NOMO-1 treated with dmso at 0.1 percent for 144 hours (cell line): ENCODE results near the gene NDFIP2.

Experiments
- DNase-seq: peaks from one replicate; lab custom pipeline; 2025; ENCODE audit not compliant: unreplicated experiment; lab: John Stamatoyannopoulos, UW

Gene NDFIP2

DNA sequence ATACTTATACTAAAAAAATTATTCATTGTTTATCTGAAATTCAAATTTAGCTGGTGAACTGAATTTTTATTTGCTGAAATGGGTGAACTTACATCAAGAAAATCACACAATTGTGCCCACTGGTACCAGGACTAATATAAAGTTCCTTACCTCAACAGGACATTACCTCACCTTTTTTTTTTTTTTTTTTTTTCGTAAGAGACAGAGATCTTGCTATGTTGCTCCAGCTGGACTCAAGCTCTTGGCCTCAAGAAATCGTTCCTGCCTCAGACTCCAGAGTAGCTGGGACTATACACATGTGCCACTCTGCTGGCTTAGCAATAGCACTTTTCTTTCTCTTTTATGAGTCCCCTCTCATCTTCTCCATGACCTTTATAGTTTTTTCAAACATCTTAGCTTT is 22.5 kb upstream of the NDFIP2 start:
- DNase-seq: no peak

DNA sequence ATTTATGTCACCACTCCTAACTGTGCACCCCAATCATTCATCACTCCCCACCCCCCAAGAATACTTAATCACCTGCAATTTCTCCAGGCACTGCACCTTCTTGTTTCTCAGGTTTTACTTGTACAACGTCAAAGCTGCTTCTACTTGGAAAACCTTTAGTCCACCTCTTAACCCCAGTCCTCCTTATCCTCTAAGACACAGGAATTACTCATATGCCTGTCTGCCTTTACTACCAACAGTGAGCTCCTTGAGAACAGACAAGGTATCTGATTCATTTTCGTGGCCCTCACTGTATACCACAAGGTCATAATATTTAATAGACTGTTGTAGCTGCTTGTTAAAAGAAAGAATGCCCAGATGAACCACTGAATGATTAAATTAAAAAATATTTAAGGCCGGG is 21.0 kb upstream of the NDFIP2 start:
- DNase-seq: no peak

DNA sequence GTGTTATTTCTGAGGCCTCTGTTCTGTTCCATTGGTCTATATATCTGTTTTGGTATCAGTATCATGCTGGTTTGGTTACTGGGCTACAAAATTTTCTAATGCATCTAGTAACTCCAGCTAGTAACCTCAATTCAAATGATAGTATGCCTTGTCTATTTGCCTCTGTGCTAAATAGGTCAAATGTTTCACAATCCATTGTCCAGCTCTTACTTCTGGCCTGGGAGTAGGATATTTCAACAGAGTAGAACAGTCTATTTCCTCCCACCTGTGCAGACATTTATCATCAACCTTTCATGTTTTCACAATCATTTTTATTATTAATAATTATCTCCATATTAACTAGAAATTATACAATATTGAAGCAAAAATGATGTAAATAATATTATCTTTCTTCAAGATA is 18.1 kb upstream of the NDFIP2 start:
- no peak for DNase-seq

DNA sequence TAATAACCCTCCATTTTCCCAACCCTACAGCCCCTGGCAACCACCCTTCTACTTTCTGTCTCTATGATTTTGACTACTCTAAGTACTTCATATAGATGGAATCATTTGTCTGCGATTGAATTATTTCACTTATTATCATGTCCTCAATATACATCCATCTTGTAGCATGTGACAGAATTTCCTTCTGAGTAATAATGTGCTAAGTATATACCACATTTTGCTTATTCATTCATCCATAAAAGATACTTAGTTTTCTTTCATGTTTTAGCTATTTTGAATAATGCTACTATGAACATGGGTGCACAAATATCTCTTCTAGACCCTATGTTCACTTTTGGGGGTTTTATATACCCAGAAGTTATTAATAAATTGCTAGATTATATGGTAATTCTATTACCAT is 17.4 kb upstream of the NDFIP2 start:
- DNase-seq: no peak

DNA sequence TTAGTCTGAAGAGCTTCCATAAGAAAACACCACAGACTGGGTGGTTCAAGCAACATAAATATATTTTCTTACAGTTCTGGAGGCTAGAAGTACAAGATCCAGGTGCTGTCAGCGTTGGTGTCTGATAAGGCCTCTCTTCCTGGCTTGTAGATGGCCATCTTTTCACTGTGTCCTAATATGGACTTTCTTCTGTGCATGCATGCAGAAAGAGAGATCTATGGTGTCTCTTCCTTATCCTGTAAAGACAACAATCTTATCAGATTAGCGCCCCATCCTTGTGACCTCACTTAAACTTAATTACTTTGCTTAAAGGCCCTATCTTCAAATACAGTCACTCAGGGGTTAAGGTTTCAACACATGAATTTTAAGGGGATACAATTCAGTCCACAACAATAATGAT is 14.1 kb upstream of the NDFIP2 start:
- no peak for DNase-seq

DNA sequence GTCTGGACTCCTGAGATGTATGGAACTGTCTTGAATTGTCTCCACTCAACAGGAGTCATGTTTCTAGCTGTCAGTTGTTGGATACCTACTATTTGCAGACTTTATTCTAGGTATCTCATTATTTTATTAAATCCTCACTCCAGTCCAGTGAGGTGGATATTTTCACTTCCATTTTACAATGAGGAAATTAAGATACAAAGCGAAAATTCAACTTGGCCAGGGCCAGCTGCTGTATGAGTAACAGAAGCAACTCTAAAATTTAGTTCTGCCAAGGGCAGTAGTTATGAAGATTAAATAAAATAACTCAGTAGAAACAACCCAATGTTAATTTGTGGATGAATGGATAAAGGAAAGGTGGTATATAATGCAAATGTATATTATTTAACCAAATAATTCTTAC is 12.6 kb upstream of the NDFIP2 start:
- DNase-seq: no peak

DNA sequence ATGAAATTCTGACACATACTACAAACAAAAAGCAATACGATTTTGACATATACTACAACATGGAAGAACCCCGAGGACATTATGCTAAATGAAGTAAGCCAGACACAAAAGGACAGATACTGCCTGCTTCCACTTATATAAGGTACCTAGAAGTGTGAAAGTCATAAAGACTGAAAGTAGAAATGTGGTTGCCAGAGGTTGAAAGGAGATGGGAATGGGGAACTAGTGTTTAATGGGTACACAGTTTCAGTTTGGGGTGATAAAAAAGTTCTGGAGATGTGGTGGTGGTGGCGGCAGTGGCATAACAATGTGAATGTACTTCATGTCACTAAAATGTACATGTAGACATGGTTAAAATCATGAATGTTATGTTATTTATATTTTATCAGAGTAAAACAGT is 12.1 kb upstream of the NDFIP2 start:
- no peak for DNase-seq

DNA sequence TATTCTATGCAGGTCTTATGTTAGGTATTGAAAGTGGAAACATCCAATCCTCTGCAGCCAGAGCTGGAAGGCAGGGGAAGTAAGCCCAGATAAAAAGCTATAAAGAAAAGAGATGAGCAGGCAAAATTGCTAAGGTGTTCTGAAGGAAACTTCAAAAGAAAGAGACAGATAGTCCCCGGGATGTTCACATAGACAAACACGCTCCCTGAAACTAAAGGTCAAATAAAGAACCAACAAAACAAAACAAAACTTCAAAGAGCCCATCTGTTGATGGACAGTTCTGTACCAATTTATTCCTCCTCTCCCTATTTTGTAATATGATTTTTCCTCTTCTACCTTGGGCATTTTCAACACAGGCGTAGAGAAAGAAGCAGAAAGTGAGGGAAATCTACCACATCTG is 11.3 kb upstream of the NDFIP2 start:
- DNase-seq: no peak

DNA sequence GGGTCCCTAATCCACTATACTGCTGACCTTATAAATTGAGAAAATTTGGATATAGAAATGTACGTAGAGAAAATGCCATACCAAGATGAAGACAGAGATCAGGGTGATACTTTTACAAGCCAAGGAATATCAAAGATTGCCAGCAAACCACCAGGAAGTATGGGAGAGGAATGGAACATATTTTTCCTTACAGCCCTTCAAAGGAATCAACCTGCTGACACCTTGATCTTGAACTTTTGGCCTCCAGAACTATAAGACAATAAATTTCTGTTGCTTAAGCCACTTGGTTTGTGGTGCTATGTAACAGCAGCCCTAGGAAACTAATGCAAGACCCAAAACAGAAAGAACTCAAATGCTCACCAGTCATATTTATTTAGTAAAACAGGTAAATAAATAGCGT is 10.3 kb upstream of the NDFIP2 start:
- DNase-seq: no peak

DNA sequence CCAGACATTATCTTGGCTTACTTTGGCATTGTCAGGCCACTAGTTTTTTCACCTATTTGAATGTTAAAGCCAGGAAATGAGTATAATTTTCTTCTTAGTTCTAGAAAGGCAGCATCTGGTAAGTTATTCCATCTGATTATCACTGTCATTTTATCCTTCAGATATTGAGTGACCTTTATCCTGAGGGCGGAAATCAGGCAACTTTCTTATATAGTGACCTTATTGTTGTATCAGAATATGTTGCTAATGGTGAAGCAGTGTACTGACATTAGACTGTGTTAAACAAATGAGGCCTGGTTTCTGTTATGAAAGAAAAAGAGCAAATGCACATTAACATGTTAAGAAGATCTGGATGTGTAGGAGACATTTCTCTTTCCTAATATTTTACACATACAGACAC is 5.4 kb upstream of the NDFIP2 start:
- DNase-seq: no peak

DNA sequence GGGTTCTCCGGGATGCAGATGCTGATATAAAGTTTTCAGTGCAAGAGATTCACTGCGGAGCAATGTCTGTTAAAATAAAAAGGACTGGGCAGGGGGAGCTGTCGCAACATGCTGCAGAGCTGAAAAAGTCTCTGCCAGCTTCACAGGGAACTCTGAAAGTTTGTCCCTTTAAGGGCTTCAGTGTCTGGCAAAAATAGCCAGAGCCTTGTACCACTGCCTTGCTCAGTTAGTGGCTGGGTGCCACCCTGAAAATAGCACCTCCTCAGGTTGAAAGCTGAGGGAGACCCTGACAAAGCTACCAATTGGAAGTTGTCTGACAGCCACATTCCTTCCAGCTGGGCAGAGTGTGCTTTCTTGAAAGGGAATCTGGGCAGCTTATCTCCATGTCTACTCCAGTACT is 3.0 kb upstream of the NDFIP2 start:
- no peak for DNase-seq

DNA sequence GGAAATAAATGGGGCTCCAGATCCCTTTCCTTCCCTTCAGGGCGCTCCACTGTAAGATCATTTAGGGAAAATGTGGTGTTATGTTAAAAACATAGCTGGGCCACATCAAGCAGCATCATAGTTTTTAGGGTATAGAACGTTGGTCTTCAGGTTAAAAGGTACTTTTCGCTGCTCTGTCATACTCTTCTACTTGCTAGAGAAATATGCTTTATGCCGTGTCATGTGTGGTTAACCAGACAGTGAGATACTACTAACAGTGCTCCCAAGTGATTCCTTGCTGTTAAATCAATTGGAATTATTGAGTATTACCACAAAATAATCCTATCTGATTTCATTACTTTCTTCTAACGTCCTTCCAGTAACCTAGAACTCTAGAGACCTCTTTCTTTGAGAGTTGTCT is 1.1 kb upstream of the NDFIP2 start:
- no peak for DNase-seq

DNA sequence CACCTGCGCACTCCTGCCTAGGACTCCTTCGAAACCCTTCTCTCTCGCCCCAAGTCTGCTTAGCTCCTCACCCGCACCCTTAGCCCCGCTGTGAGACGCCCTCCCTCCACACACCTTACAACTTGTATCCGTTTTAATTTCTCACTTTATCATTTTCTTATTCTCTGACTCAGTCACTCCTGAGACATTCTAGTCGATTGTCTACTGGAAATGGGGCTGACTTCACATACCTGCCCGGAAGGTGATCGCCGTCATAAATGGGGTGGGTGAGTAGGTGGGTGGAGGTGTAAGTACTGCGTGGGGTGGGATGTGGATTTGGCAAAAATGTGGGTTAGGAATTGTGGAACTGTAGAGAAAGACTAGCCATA is 714 bp downstream of the NDFIP2 start:
- no peak for DNase-seq

DNA sequence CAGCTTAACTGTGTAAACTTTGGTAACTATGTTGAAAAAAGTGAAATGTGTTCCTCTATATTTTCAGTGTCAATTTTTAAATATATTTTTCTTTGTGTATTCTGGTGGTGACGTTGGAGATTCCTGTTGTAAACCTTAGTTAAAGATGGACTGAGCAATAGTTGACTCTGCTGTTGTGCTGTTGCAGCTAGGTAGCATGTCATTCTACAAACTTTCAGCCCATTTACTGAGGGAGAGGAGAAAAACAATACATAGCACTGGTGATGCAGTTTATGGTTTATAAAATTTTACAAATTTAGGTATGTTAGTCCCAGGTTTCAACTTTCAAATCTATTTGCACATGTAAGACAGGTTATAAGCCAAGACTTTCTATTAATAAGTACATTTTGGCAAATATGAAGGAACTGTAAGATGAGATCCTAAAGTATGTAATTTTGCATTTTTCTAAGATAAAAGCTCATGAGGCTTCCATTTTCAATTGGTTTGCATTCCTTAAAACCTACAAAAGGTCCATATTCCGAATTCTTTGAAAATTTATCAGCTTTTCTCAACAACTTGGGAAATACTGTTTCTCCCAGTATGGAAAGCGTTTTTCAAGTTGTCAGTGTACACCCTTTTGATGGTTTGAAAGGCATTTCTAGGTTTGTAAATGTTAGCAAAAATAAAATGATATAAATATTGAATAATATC is 1.5 kb downstream of the NDFIP2 start:
- DNase-seq: no peak

DNA sequence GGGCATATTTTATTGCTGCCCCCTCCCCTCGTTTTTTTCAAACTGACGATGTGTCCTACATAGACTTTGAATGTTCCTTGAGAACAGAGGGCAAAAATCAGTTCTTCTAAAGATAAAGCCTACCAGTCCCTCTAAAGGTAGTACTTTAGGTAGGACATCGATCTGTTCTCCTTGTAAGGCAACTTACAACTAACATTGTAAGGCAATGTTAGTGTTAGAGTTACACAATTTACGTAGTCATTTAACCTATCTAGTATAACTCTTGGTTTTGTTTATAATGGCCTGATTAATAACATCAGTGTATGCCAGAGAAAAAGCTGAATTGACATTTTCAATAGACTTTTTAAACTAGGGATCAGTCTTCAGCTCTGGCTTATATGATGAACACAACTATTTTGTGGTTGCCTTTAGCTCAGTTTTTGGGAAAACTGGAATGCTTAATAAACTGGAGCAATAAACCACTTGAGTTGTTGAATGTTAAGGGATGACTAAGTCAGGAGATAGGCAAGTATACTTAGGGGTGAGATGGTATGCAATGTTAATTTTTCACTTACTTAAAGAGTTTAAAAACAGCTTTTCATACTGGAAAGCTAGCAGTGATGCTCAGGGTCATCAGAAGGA is 2.2 kb downstream of the NDFIP2 start:
- no peak for DNase-seq

DNA sequence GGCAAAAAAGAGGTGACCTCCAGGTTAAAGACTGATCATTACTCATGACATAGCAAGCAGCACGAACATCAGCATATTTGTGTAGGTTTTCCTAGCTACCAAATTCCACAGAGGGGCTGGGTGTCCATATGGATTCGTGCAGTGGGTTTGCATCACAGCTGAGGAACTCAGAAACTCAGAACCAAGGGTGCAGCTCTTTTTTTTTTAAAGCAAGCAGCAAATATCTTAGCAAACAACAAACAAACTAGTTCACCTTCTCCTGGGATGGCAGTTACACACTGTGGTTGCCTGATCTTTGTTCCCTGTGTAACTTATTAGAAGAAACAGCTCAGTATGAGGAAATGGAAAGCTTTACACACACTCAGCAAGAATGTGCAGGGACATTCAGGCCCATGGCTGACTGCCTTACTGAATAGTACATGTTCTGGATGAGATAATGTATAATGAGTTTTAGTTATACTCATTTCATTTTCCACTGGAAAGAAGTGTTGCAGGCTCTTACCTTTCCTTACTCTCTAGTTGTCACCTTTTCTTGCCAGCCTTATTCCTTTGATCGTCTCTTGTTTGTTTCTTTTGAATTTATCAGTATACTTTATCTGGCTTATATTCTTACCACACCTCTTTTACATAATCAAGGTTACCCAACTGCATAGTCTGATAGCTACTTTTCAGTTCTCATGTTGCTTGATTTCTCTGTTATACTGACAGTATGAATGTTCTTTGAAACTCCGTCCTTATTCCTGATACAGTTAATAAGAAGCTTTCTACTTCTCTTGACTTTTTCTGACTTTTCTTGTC is 4.3 kb downstream of the NDFIP2 start:
- DNase-seq: no peak

DNA sequence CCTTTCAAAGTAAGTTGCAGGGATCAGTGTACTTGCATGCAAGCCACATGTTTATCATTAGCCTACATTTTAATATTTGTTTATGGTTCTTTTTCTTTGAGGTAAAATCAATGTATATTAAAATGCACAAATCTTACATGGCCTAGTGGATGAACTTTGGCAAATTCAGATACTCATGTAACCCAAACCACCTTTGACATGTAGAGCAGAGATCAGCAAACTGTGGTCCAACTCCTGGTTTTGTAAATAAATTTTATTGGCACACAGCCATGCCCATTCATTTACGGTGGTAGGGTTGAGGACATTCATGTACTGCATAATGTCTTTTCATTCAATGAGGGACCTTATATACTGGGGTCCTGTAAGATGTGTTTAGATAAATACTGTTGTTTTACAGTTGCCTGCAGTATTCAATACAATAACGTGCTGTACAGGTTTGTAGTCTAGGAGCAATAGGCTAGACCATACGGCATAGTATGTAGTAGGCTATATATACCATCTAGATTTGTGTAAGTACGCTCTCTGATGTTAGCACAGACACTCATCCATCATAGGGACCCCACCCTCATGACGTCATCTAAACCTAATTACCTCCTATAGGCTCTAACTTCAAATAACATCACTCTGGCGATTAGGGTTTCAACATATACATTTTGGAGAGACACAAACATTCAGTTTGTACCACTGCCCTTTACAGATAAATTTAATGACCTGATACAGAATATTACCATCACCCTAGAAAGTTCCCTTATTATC is 5.7 kb downstream of the NDFIP2 start:
- DNase-seq: no peak

DNA sequence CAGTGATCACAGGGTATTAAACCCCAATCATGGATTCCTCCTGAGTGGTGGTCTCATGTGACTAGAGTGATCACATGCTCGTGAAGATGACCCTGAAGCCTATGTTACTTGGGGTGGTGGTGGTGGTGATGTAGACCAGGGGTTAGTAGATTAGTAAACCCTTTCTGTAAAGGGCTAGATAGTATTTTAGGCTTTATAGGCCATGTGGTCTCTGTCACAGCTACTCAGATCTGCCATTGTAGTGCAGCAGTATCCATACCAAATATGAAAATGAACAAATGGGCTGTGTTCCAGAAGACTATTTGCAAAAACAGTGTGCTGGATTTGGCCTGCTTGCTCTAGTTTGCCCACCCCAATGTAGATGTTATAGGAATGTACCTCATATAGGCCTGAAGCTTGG is 9.4 kb downstream of the NDFIP2 start:
- DNase-seq: no peak

DNA sequence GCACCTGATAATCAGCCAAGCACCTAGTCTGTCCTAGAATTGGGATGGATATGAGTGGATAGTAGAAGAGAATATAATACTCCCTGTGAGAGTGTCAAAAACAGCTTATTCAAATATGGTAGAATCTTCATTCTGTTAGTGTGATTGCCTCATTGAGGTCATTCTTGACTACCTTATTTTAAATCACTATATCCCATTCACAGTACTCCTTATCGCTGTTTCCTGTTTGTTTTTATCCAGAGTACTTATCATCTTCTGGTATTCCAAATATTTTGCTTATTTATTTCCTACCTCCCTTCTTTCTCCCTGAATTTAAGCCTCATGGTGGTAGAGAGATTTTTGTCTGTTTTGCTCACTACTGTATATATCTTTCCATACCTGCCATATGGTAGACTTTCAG is 9.9 kb downstream of the NDFIP2 start:
- no peak for DNase-seq

DNA sequence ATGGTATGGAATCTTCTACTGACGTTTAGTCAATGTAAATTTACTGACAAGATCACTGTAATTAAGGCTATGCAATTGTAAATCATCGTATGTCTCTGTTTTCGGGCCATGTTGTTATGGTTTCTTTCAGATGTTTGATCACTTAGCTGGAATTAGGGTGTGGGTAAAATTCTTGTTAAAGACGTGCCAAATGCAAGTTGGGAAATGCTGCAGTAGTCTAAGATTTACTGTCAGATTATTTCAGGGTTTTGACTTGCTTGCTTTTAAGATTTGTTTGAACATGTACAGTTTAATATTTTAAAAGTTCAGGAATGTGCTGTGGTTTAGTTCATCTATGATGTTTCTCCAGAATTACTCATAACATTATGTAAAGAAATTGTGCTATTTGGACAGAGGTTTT is 10.8 kb downstream of the NDFIP2 start:
- DNase-seq: no peak

DNA sequence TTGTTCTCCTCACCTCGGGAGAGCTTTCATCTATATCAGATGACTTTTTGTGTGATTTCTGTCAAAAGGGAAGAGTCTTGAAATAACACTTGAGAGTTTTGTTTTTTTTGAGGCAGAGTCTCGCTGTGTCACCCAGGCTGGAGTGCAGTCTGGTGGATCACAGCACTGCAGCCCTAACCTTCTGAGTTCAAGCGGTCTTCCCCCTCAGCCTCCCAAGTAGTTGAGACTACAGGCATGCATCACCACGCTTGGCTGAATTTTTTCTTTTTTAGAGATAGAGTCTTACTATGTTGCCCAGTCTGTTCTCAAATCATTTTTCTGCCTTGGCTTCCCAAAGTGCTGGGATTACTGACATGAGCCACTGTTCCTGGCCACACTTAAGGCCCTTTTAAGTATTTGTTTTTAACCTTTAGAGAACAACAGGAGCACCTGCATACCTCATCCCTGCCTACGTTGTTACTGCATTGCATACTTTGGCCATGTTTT is 11.4 kb downstream of the NDFIP2 start:
- no peak for DNase-seq
